Measurements from ENCODE around the gene MAGEH1.
"Not testable (repeated sequence)": the region's sequence is repeated elsewhere in the genome, so short reads cannot be mapped to it uniquely, and the experiment has no call there.

Gene MAGEH1

GRCh38 chrX:55451990-55452832 is at the start of gene MAGEH1:
TSS of gene MAGEH1 (plus strand) at chrX:55452127. CDS start at chrX:55452375, 248 bp downstream.
- DNase-seq (ENCODE audit: low spot score): peak; percentile 81

GRCh38 chrX:55427079-55427478 is 24.8 kb upstream of the MAGEH1 start:
- not testable (repeated sequence) for DNase-seq (ENCODE audit: low spot score)

- DNase-seq (ENCODE audit: low spot score): not testable (repeated sequence)
Observed at GRCh38 chrX:55443468-55443867, 8.5 kb upstream of the MAGEH1 start.

GRCh38 chrX:55450259-55450658 is 1.7 kb upstream of the MAGEH1 start:
- DNase-seq (ENCODE audit: low spot score): peak; percentile 3

- no peak for DNase-seq (ENCODE audit: low spot score)
Observed at GRCh38 chrX:55451141-55451540, 786 bp upstream of the MAGEH1 start.

- DNase-seq (ENCODE audit: low spot score): no peak
Observed at GRCh38 chrX:55451626-55451989, 319 bp upstream of the MAGEH1 start.

GRCh38 chrX:55452833-55453124 is 852 bp downstream of the MAGEH1 start:
- DNase-seq (ENCODE audit: low spot score): no peak

GRCh38 chrX:55455708-55456107 is 3.8 kb downstream of the MAGEH1 start:
- not testable (repeated sequence) for DNase-seq (ENCODE audit: low spot score)

- DNase-seq (ENCODE audit: low spot score): not testable (repeated sequence)
Observed at GRCh38 chrX:55459426-55459825, 7.5 kb downstream of the MAGEH1 start.

- not testable (repeated sequence) for DNase-seq (ENCODE audit: low spot score)
Observed at GRCh38 chrX:55459926-55460325, 8.0 kb downstream of the MAGEH1 start.

GRCh38 chrX:55464050-55464449 is 12.1 kb downstream of the MAGEH1 start:
- DNase-seq (ENCODE audit: low spot score): not testable (repeated sequence)

GRCh38 chrX:55465108-55465507 is 13.2 kb downstream of the MAGEH1 start:
- DNase-seq (ENCODE audit: low spot score): not testable (repeated sequence)

GRCh38 chrX:55465791-55466190 is 13.9 kb downstream of the MAGEH1 start:
- DNase-seq (ENCODE audit: low spot score): not testable (repeated sequence)

- DNase-seq (ENCODE audit: low spot score): not testable (repeated sequence)
Observed at GRCh38 chrX:55479956-55480355, 28.0 kb downstream of the MAGEH1 start.

- no peak for DNase-seq (ENCODE audit: low spot score)
Observed at GRCh38 chrX:55480390-55481062, 28.6 kb downstream of the MAGEH1 start.

GRCh38 chrX:55484948-55485347 is 33.0 kb downstream of the MAGEH1 start:
- no peak for DNase-seq (ENCODE audit: low spot score)

GRCh38 chrX:55486736-55487135 is 34.8 kb downstream of the MAGEH1 start:
- no peak for DNase-seq (ENCODE audit: low spot score)

- DNase-seq (ENCODE audit: low spot score): no peak
Observed at GRCh38 chrX:55487143-55487542, 35.2 kb downstream of the MAGEH1 start.

GRCh38 chrX:55488006-55488592 is 36.2 kb downstream of the MAGEH1 start:
- no peak for DNase-seq (ENCODE audit: low spot score)

- DNase-seq (ENCODE audit: low spot score): peak; percentile 75
Observed at GRCh38 chrX:55488593-55489313, 36.8 kb downstream of the MAGEH1 start.

GRCh38 chrX:55489314-55490009 is 37.5 kb downstream of the MAGEH1 start, which contains the start of gene USP51:
TSS of gene USP51 (minus strand) at chrX:55489848. CDS start at chrX:55488939, 909 bp downstream.
- peak; percentile 38 for DNase-seq (ENCODE audit: low spot score)

- no peak for DNase-seq (ENCODE audit: low spot score)
Observed at GRCh38 chrX:55490121-55490520, 38.2 kb downstream of the MAGEH1 start.
